Small intestine (tissue), 7 donors: ENCODE data around the gene MEOX1. TPM values are rescaled to one million over a fixed set of nuclear protein-coding genes. Genes with fewer than 3 reads are reported as not detected.

Source experiments
- DNase-seq, 2 donors: peaks; one replicate each; pipeline versions ENCODE4 v3.0.0 to v3.0.0-alpha.2; 2013
- FAIRE-seq: peaks from 2 replicates; lab custom pipeline; 2012; peaks lifted over from hg19 to GRCh38; lab: Jason Lieb, UNC
- H3K27ac ChIP-seq, 3 donors: one replicate each; pipeline ENCODE4 v1.5.1; 2013; ENCODE audit warnings: low read length in 2 of 3, mild to moderate bottlenecking in 2 of 3, control low read depth in 1 of 3, inconsistent platforms in 1 of 3, low read depth in 1 of 3, moderate library complexity in 1 of 3
- H3K27me3 ChIP-seq, 3 donors: one replicate each; pipeline ENCODE4 v1.6.1; 2013; ENCODE audit warnings: low read length in 3 of 3, inconsistent platforms in 1 of 3; ENCODE audit not compliant: control insufficient read depth in 3 of 3, insufficient read depth in 3 of 3
- H3K36me3 ChIP-seq, 3 donors: one replicate each; pipeline ENCODE4 v1.6.1; 2013; ENCODE audit warnings: low read length in 3 of 3, inconsistent platforms in 1 of 3, low read depth in 1 of 3, mild to moderate bottlenecking in 1 of 3, moderate library complexity in 1 of 3; ENCODE audit not compliant: control insufficient read depth in 3 of 3, insufficient read depth in 2 of 3
- H3K4me1 ChIP-seq, 3 donors: one replicate each; pipeline ENCODE4 v1.6.1; 2013; ENCODE audit warnings: low read length in 2 of 3, inconsistent platforms in 1 of 3, low read depth in 1 of 3, mild to moderate bottlenecking in 1 of 3, moderate library complexity in 1 of 3; ENCODE audit not compliant: control insufficient read depth in 3 of 3, insufficient read depth in 2 of 3
- H3K4me3 ChIP-seq, 3 donors: one replicate each; pipeline ENCODE4 v1.5.1; 2013; ENCODE audit warnings: low read length in 3 of 3, control low read depth in 1 of 3, inconsistent platforms in 1 of 3, low read depth in 1 of 3, mild to moderate bottlenecking in 1 of 3, moderate library complexity in 1 of 3
- H3K9me3 ChIP-seq, 2 donors: one replicate each; pipeline ENCODE4 v1.6.1; 2013; ENCODE audit warnings: low read depth in 1 of 2, low read length in 1 of 2; ENCODE audit not compliant: control insufficient read depth in 2 of 2, insufficient read depth in 1 of 2
- WGBS, 3 donors: extraction: QIAGEN DNeasy Blood & Tissue Kit; methylation state at CpG; one replicate each; pipeline ENCODE4 v1.1.7; 2013; 5-methylcytosine and 5-hydroxymethylcytosine counted together
- polyA plus RNA-seq, 4 donors: library from polyadenylated mRNA; stranded (reverse) in 3 of 4; unstranded in 1 of 4; fragments of 200-250 nt in 3 of 4; fragments of 120-200 nt in 1 of 4; gene quantifications; one replicate each; pipeline versions ENCODE4 v1.2.1 to v1.2.3, GENCODE V29; 2013
- donor health status: healthy with polysubstance abuse.
- donor health status: control.
- donor health status: control.
- donor health status: Bipolar disorder and iron deficiency.
- donor health status: healthy.

MEOX1 gene
- polyA plus RNA-seq, 4 donors, result 2.6 to 7.1 TPM; not detected in 2

GRCh38 chr17:43598357-43599045, 63.2 kb downstream of the MEOX1 start:
- no peak overlapping the region for H3K27ac ChIP-seq
- FAIRE-seq, result no peak

GRCh38 chr17:43597624-43598356, 63.9 kb downstream of the MEOX1 start:
- WGBS, 3 donors, result 84 to 95% (median 90%) methylated on average over 11 of the region's 11 CpGs
- H3K36me3 ChIP-seq, result no peaks in the 10 kb centered on the region
- H3K27me3 ChIP-seq, result no peaks in the 10 kb centered on the region
- FAIRE-seq, result no peak
- no peak overlapping the region for H3K4me3 ChIP-seq
- DNase-seq, result no peak
- H3K9me3 ChIP-seq, result no peaks in the 10 kb centered on the region
- H3K4me1 ChIP-seq, result peaks cover 0 to 5% (median 0%) of the 10 kb centered on the region in 3 donors
- no peak overlapping the region for H3K27ac ChIP-seq

More at GRCh38 chr17:43598357-43599045, 63.2 kb downstream of the MEOX1 start:
- 59 to 87% (median 76%) methylated on average over 4 of the region's 4 CpGs for WGBS, 3 donors
- Histone ChIP-seq H3K4me3 (no peak overlapping the region), H3K27me3 (no peaks in the 10 kb centered on the region), H3K9me3 (no peaks in the 10 kb centered on the region), H3K36me3 (no peaks in the 10 kb centered on the region), H3K4me1 (peaks cover 0 to 5% (median 0%) of the 10 kb centered on the region in 3 donors)
- no peak for DNase-seq

GRCh38 chr17:43595466-43595865, 66.3 kb downstream of the MEOX1 start:
- no peak overlapping the region for H3K27ac ChIP-seq
- no peak for FAIRE-seq
- no peak overlapping the region for H3K4me3 ChIP-seq

GRCh38 chr17:43591779-43592562, 69.8 kb downstream of the MEOX1 start:
- Histone ChIP-seq H3K36me3 (no peaks in the 10 kb centered on the region), H3K27me3 (no peaks in the 10 kb centered on the region), H3K4me3 (no peak overlapping the region), H3K27ac (peak overlapping the region in 2 of 3 donors; percentile 72 to 81), H3K9me3 (no peaks in the 10 kb centered on the region), H3K4me1 (peaks cover 0 to 23% (median 0%) of the 10 kb centered on the region in 3 donors)
- DNase-seq (peak in 1 of 2 donors; percentile 27), FAIRE-seq (no peak)
- WGBS, 3 donors, result 58 to 91% (median 81%) methylated on average over 28 of the region's 28 CpGs

More at GRCh38 chr17:43595466-43595865, 66.3 kb downstream of the MEOX1 start:
- Histone ChIP-seq H3K9me3 (no peaks in the 10 kb centered on the region), H3K27me3 (no peaks in the 10 kb centered on the region), H3K4me1 (peaks cover 0 to 16% (median 0%) of the 10 kb centered on the region in 3 donors), H3K36me3 (no peaks in the 10 kb centered on the region)
- WGBS, 3 donors, result 68 to 72% (median 71%) methylated on average over 4 of the region's 4 CpGs
- no peak for DNase-seq

- peaks cover 0 to 23% (median 0%) of the 10 kb centered on the region in 3 donors for H3K4me1 ChIP-seq
- FAIRE-seq (no peak), DNase-seq (no peak)
- H3K27ac ChIP-seq, result peak overlapping the region in 2 of 3 donors; percentile 72 to 81
- 91 to 98% (median 92%) methylated on average over 3 of the region's 3 CpGs for WGBS, 3 donors
- no peak overlapping the region for H3K4me3 ChIP-seq
- no peaks in the 10 kb centered on the region for H3K27me3 ChIP-seq
- H3K36me3 ChIP-seq, result no peaks in the 10 kb centered on the region
- H3K9me3 ChIP-seq, result no peaks in the 10 kb centered on the region
Measured at GRCh38 chr17:43591001-43591400, 70.7 kb downstream of the MEOX1 start.

Other genes starting within 250 kb of the MEOX1 start
- 10 to 100 TPM; 21.6 to 33.8 (median 27.4) TPM for gene DHX8, start 177.9 kb downstream of the MEOX1 start, polyA plus RNA-seq
- 10 to 100 TPM in 1 of 4 donors, 1 to 10 TPM in 3; 1.3 to 16.4 (median 4.5) TPM for gene ETV4, start 115.6 kb downstream of the MEOX1 start, polyA plus RNA-seq
- gene SOST, start 96.9 kb upstream of the MEOX1 start, polyA plus RNA-seq, result under 1 TPM in 1 of 4 donors, not detected in 3; 0.04 TPM
- 10 to 100 TPM; 31.1 to 88.6 (median 72.2) TPM for gene DUSP3, start 117.1 kb upstream of the MEOX1 start, polyA plus RNA-seq
- under 1 TPM in 1 of 4 donors, not detected in 3; 0.03 TPM for gene CFAP97D1, start 118.5 kb upstream of the MEOX1 start, polyA plus RNA-seq
- 1 to 10 TPM; 1.2 to 5.4 (median 2.6) TPM for gene MPP3, start 171.2 kb upstream of the MEOX1 start, polyA plus RNA-seq
- 1 to 10 TPM in 1 of 4 donors, under 1 TPM in 2, not detected in 1; 0.30 to 2.0 (median 0.81) TPM for gene CD300LG, start 185.3 kb upstream of the MEOX1 start, polyA plus RNA-seq
- gene MPP2, start 245.6 kb upstream of the MEOX1 start, polyA plus RNA-seq, result 1 to 10 TPM in 2 of 4 donors, under 1 TPM in 1, not detected in 1; 0.27 to 1.8 (median 1.1) TPM